Trophoblast cell (in vitro differentiated cells and primary cell): ENCODE measurements around the gene CTSA.

Source experiments
- DNase-seq, 2 donors: peaks; one replicate each; pipeline ENCODE4 v3.0.0-alpha.2; 2016
- H2AFZ ChIP-seq: 2 replicates; pipeline ENCODE4 v1.6.1; 2013; ENCODE audit warnings: low read length, moderate library complexity, mild to moderate bottlenecking; ENCODE audit not compliant: insufficient read depth, poor library complexity
- H2AK5ac ChIP-seq: 2 replicates; pipeline ENCODE4 v1.6.1; 2013; ENCODE audit warnings: mild to moderate bottlenecking, low read length
- H2BK120ac ChIP-seq: 2 replicates; pipeline ENCODE4 v1.6.1; 2013; ENCODE audit warnings: low read length, mild to moderate bottlenecking, moderate library complexity; ENCODE audit not compliant: insufficient read depth, poor library complexity
- H2BK12ac ChIP-seq: 2 replicates; pipeline ENCODE4 v1.6.1; 2013; ENCODE audit warnings: mild to moderate bottlenecking, low read length, moderate library complexity
- H2BK5ac ChIP-seq: 2 replicates; pipeline ENCODE4 v1.6.1; 2013; ENCODE audit warnings: low read length, low read depth, moderate library complexity, mild to moderate bottlenecking; ENCODE audit not compliant: poor library complexity
- H3K14ac ChIP-seq: 2 replicates; pipeline ENCODE4 v1.6.1; 2013; ENCODE audit warnings: mild to moderate bottlenecking, low read length
- H3K18ac ChIP-seq: 2 replicates; pipeline ENCODE4 v1.6.1; 2013; ENCODE audit warnings: mild to moderate bottlenecking, low read length
- H3K23ac ChIP-seq: 2 replicates; pipeline ENCODE4 v1.6.1; 2013; ENCODE audit warnings: low read length
- H3K27ac ChIP-seq: 2 replicates; pipeline ENCODE4 v1.5.1; 2013; ENCODE audit warnings: low read depth, mild to moderate bottlenecking, inconsistent platforms, low read length, moderate library complexity
- H3K27me3 ChIP-seq: 2 replicates; pipeline ENCODE4 v1.6.1; 2013; ENCODE audit warnings: inconsistent platforms, mild to moderate bottlenecking, low read length, moderate library complexity; ENCODE audit not compliant: insufficient read depth
- H3K36me3 ChIP-seq, 2 experiments: 1 replicate in 1 of 2; 2 replicates in 1 of 2; pipeline ENCODE4 v1.6.1; 2013; ENCODE audit warnings: low read length in 2 of 2, mild to moderate bottlenecking in 2 of 2, moderate library complexity in 1 of 2; ENCODE audit not compliant: insufficient read depth in 2 of 2, control insufficient read depth in 1 of 2
- H3K4ac ChIP-seq: 2 replicates; pipeline ENCODE4 v1.6.1; 2013; ENCODE audit warnings: low read depth, mild to moderate bottlenecking, low read length, moderate library complexity
- H3K4me1 ChIP-seq, 2 experiments: 1 replicate in 1 of 2; 2 replicates in 1 of 2; pipeline ENCODE4 v1.6.1; 2013; ENCODE audit warnings: low read length in 2 of 2, mild to moderate bottlenecking in 2 of 2, moderate library complexity in 1 of 2; ENCODE audit not compliant: insufficient read depth in 2 of 2, control insufficient read depth in 1 of 2
- H3K4me2 ChIP-seq: 2 replicates; pipeline ENCODE4 v1.6.1; 2013; ENCODE audit warnings: inconsistent platforms, mild to moderate bottlenecking, low read length, moderate library complexity
- H3K4me3 ChIP-seq: 2 replicates; pipeline ENCODE4 v1.5.1; 2013; ENCODE audit warnings: mild to moderate bottlenecking, low read depth, low read length, inconsistent platforms
- H3K79me1 ChIP-seq: one replicate; pipeline ENCODE4 v1.6.1; 2013; ENCODE audit warnings: low read length
- H3K79me2 ChIP-seq: 2 replicates; pipeline ENCODE4 v1.6.1; 2013; ENCODE audit warnings: low read length, mild to moderate bottlenecking; ENCODE audit not compliant: control insufficient read depth, insufficient read depth, poor library complexity
- H3K9ac ChIP-seq: 2 replicates; pipeline ENCODE4 v1.6.1; 2013; ENCODE audit warnings: mild to moderate bottlenecking, low read length
- H3K9me3 ChIP-seq: 2 replicates; pipeline ENCODE4 v1.6.1; 2013; ENCODE audit warnings: low read depth, mild to moderate bottlenecking, control low read depth, inconsistent platforms, low read length; ENCODE audit not compliant: insufficient read depth
- H4K12ac ChIP-seq: 2 replicates; pipeline ENCODE4 v1.6.1; 2013; ENCODE audit warnings: low read depth, mild to moderate bottlenecking, low read length, moderate library complexity
- H4K8ac ChIP-seq: 2 replicates; pipeline ENCODE4 v1.6.1; 2013; ENCODE audit warnings: low read depth, mild to moderate bottlenecking, low read length, moderate library complexity
- H4K91ac ChIP-seq: one replicate; pipeline ENCODE4 v1.6.1; 2013; ENCODE audit warnings: low read depth, mild to moderate bottlenecking, low read length, moderate library complexity
- WGBS: extraction: QIAGEN DNeasy Blood & Tissue Kit; methylation state at CpG from one replicate; pipeline ENCODE4 v1.1.7; 2013; ENCODE audit warnings: missing lambda C conversion rate; ENCODE audit not compliant: insufficient read length, insufficient coverage; ENCODE audit errors: extremely low coverage; 5-methylcytosine and 5-hydroxymethylcytosine counted together

The CTSA gene

GRCh38 chr20:45861221-45862075, 29.7 kb upstream of the CTSA start:
- Histone ChIP-seq H3K4ac (no peak overlapping the region), H3K27ac (no peak overlapping the region), H3K4me3 (no peak overlapping the region), H3K9ac (no peak overlapping the region), H2BK12ac (no peak overlapping the region), H2AK5ac (no peak overlapping the region), H3K23ac (no peak overlapping the region), H3K18ac (no peak overlapping the region), H4K8ac (no peak overlapping the region), H2AFZ (no peak overlapping the region), H3K4me1 (peaks cover 3 to 5% of the 10 kb centered on the region in 2 experiments), H3K4me2 (no peak overlapping the region), H3K79me2 (peaks cover 1% of the 10 kb centered on the region), H2BK120ac (no peak overlapping the region), H2BK5ac (no peak overlapping the region), H4K91ac (no peak overlapping the region), H3K9me3 (no peaks in the 10 kb centered on the region), H3K36me3 (no peaks in the 10 kb centered on the region), H4K12ac (no peak overlapping the region), H3K14ac (no peak overlapping the region), H3K79me1 (peaks cover 5% of the 10 kb centered on the region), H3K27me3 (no peaks in the 10 kb centered on the region)
- WGBS, result no CpG with 5 or more reads among the region's 7 CpGs
- no peak for DNase-seq

GRCh38 chr20:45863543-45864470, 27.3 kb upstream of the CTSA start:
- H3K18ac ChIP-seq, result no peak overlapping the region
- no peaks in the 10 kb centered on the region for H3K79me2 ChIP-seq
- no peak overlapping the region for H3K9ac ChIP-seq
- no peak overlapping the region for H4K8ac ChIP-seq
- H2BK120ac ChIP-seq, result no peak overlapping the region
- H3K27ac ChIP-seq, result no peak overlapping the region
- no peak overlapping the region for H2BK12ac ChIP-seq
- H3K27me3 ChIP-seq, result no peaks in the 10 kb centered on the region
- no peak overlapping the region for H3K4me3 ChIP-seq
- H2BK5ac ChIP-seq, result no peak overlapping the region
- no peak overlapping the region for H3K14ac ChIP-seq
- no peak overlapping the region for H3K4me2 ChIP-seq
- no peaks in the 10 kb centered on the region for H3K4me1 ChIP-seq
- no peak overlapping the region for H2AK5ac ChIP-seq
- no peaks in the 10 kb centered on the region for H3K36me3 ChIP-seq
- no peak overlapping the region for H4K12ac ChIP-seq
- H3K23ac ChIP-seq, result no peak overlapping the region
- H3K4ac ChIP-seq, result no peak overlapping the region
- H4K91ac ChIP-seq, result no peak overlapping the region
- no peaks in the 10 kb centered on the region for H3K79me1 ChIP-seq
- no peak overlapping the region for H2AFZ ChIP-seq
- DNase-seq, result no peak
- WGBS, result 100% methylated on average over 1 of the region's 7 CpGs
- no peaks in the 10 kb centered on the region for H3K9me3 ChIP-seq

GRCh38 chr20:45866454-45866853, 24.7 kb upstream of the CTSA start:
- no peak overlapping the region for H4K8ac ChIP-seq
- H3K36me3 ChIP-seq, result no peaks in the 10 kb centered on the region
- H3K27me3 ChIP-seq, result no peaks in the 10 kb centered on the region
- H2BK12ac ChIP-seq, result no peak overlapping the region
- H3K4me2 ChIP-seq, result no peak overlapping the region
- no CpG with 5 or more reads among the region's 5 CpGs for WGBS
- H3K9ac ChIP-seq, result no peak overlapping the region
- no peak overlapping the region for H3K14ac ChIP-seq
- H3K27ac ChIP-seq, result no peak overlapping the region
- H2BK5ac ChIP-seq, result no peak overlapping the region
- no peak overlapping the region for H3K4ac ChIP-seq
- H3K18ac ChIP-seq, result no peak overlapping the region
- H2AK5ac ChIP-seq, result no peak overlapping the region
- H3K4me1 ChIP-seq, result no peaks in the 10 kb centered on the region
- H3K9me3 ChIP-seq, result no peaks in the 10 kb centered on the region
- H4K91ac ChIP-seq, result no peak overlapping the region
- H3K79me1 ChIP-seq, result no peaks in the 10 kb centered on the region
- H2BK120ac ChIP-seq, result no peak overlapping the region
- H3K4me3 ChIP-seq, result no peak overlapping the region
- H3K79me2 ChIP-seq, result no peaks in the 10 kb centered on the region
- DNase-seq, result no peak
- no peak overlapping the region for H2AFZ ChIP-seq
- no peak overlapping the region for H4K12ac ChIP-seq
- no peak overlapping the region for H3K23ac ChIP-seq

- H3K23ac ChIP-seq, result no peak overlapping the region
- H2BK12ac ChIP-seq, result no peak overlapping the region
- H4K8ac ChIP-seq, result no peak overlapping the region
- WGBS, result no CpG with 5 or more reads among the region's 6 CpGs
- no peak for DNase-seq
- H4K12ac ChIP-seq, result no peak overlapping the region
- no peak overlapping the region for H2AK5ac ChIP-seq
- H3K27ac ChIP-seq, result no peak overlapping the region
- peaks cover 1 to 2% of the 10 kb centered on the region in 2 experiments for H3K4me1 ChIP-seq
- H3K79me1 ChIP-seq, result no peaks in the 10 kb centered on the region
- no peaks in the 10 kb centered on the region for H3K79me2 ChIP-seq
- no peaks in the 10 kb centered on the region for H3K9me3 ChIP-seq
- H3K4me2 ChIP-seq, result no peak overlapping the region
- no peak overlapping the region for H3K4me3 ChIP-seq
- no peaks in the 10 kb centered on the region for H3K36me3 ChIP-seq
- no peak overlapping the region for H2AFZ ChIP-seq
- H3K18ac ChIP-seq, result no peak overlapping the region
- H3K14ac ChIP-seq, result no peak overlapping the region
- no peak overlapping the region for H2BK5ac ChIP-seq
- no peak overlapping the region for H4K91ac ChIP-seq
- no peak overlapping the region for H2BK120ac ChIP-seq
- no peak overlapping the region for H3K9ac ChIP-seq
- H3K4ac ChIP-seq, result no peak overlapping the region
- no peaks in the 10 kb centered on the region for H3K27me3 ChIP-seq
These were observed 23.9 kb upstream of the CTSA start for GRCh38 chr20:45867136-45867818.
